T-helper 17 cell (primary cell): ENCODE measurements around the gene SUDS3. TPM values are rescaled to one million over a fixed set of nuclear protein-coding genes. Genes with fewer than 3 reads are reported as not detected.
A peak's percentile ranks its signal among the peaks of the same experiment; 100 is the strongest.

Source experiments
- ATAC-seq: fragments of 150-1000 bp; cut with Tn5 transposase; 2 replicates; pipeline ENCODE4 v1.10.0; 2021; ENCODE audit warnings: mild to moderate bottlenecking, moderate library complexity
- DNase-seq, 3 donors: peaks; one replicate each; pipeline versions ENCODE4 v3.0.0 to v3.0.0-alpha.2; 2020 to 2021
- H3K9me3 ChIP-seq: one replicate; pipeline ENCODE4 v1.7.0; 2013; ENCODE audit warnings: low read length, mild to moderate bottlenecking; ENCODE audit not compliant: control insufficient read depth, poor library complexity, severe bottlenecking
- H3K27ac Mint-ChIP-seq: one replicate; pipeline ENCODE4 v1.8.0; 2022; ENCODE audit warnings: mild to moderate bottlenecking, moderate library complexity, mixed read lengths
- H3K27me3 Mint-ChIP-seq: one replicate; pipeline ENCODE4 v1.8.0; 2022; ENCODE audit warnings: mixed read lengths
- H3K36me3 Mint-ChIP-seq: one replicate; pipeline ENCODE4 v1.8.0; 2022; ENCODE audit warnings: low read depth, mixed read lengths
- H3K4me1 Mint-ChIP-seq: one replicate; pipeline ENCODE4 v1.8.0; 2022; ENCODE audit warnings: mild to moderate bottlenecking, mixed read lengths
- H3K4me3 Mint-ChIP-seq: one replicate; pipeline ENCODE4 v1.8.0; 2022; ENCODE audit warnings: mild to moderate bottlenecking, moderate library complexity, mixed read lengths
- total RNA-seq, 4 donors: library from RNA in 2 of 4; stranded (reverse) in 2 of 4; gene quantifications; one replicate each; pipeline ENCODE4 v1.2.3 and lab custom pipeline; 2022 to 2026

SUDS3 gene, protein sequence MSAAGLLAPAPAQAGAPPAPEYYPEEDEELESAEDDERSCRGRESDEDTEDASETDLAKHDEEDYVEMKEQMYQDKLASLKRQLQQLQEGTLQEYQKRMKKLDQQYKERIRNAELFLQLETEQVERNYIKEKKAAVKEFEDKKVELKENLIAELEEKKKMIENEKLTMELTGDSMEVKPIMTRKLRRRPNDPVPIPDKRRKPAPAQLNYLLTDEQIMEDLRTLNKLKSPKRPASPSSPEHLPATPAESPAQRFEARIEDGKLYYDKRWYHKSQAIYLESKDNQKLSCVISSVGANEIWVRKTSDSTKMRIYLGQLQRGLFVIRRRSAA
- 10 to 100 TPM; 29.8 to 34.9 TPM for total RNA-seq
- total RNA-seq (lab: John Stamatoyannopoulos, UW), result 66.6 to 102 reads per million in 2 donors

DNA sequence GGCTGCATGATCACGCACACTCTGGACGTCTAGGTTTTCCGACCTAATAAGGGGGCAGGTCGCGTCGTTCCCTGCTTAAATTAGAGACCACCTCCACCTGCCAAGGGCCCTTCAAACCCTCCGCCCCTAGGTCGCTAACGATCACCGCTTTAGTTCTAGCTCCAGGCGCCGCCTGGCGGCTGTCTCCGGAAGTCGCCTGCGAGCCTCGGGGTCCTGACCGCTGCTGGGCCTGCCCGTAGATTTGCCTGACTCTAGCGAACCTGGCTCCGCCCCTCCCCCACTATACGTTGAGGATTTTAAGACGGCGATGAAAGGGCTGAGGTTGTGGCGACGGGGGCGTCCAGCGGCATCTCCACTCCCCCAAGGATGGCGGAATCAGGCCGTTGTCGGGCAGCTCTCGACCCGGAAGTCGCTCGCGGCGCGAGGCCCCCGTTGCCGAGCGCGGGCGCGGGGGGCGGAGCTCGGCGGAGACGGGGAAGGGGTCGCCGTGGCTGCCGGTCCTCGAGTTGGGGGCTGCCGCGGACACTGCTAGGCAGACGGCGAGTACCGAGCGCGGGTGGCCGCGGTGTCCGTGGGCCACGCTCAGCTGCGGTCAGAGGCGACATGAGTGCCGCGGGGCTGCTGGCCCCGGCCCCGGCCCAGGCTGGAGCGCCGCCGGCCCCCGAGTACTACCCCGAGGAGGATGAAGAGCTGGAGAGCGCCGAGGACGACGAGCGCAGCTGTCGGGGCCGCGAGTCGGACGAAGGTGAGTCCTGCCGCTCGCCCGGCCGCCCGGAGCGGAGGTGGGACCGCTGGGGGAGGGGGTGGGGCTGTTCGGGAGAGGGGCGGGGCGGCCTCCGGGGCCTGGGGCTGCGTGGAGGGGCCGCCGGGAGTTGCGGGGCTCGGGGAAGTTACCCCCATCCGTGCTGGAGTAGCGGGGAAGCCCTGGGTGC, at the start of gene SUDS3:
SUDS3 (plus strand) TSS at position 467 of the 932 bp plus-strand sequence; CDS start at position 604, 137 bp downstream.
- H3K36me3 Mint-ChIP-seq, result peaks cover 2% of the 10 kb centered on the region
- DNase-seq, result peak; percentile 86 to 98 (median 86)
- peak; percentile 53 for ATAC-seq
- no peaks in the 10 kb centered on the region for H3K27me3 Mint-ChIP-seq
- peak within 1 kb of the TSS; percentile 98 for H3K4me3 Mint-ChIP-seq
- no peaks in the 10 kb centered on the region for H3K9me3 ChIP-seq
- peaks cover 27% of the 10 kb centered on the region for H3K4me1 Mint-ChIP-seq
- H3K27ac Mint-ChIP-seq, result peak within 1 kb of the TSS; percentile 98

DNA sequence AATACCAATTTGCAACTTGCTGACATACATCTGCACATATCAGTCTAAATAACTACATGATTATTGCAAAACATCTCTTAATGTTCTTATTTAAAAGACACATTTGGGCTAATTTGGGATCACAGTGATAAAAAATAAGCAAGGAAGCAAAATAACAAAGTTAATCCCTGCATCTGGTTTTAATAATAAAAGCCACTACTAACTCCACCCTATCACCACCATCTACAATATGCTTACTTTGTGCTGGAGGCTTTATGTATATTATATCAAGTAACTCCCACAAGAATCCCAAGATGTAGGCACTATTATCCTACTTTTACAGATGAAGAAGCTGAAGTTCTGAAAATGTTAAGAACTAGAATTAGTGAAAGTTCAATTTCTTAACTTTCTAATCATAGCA, 49.4 kb upstream of the SUDS3 start:
- Mint-ChIP-seq H3K27ac (no peak overlapping the region), H3K4me1 (peaks cover 34% of the 10 kb centered on the region), H3K27me3 (no peaks in the 10 kb centered on the region), H3K36me3 (peaks cover 7% of the 10 kb centered on the region), H3K4me3 (no peak overlapping the region)
- no peak for DNase-seq
- ATAC-seq, result no peak
- H3K9me3 ChIP-seq, result no peaks in the 10 kb centered on the region

DNA sequence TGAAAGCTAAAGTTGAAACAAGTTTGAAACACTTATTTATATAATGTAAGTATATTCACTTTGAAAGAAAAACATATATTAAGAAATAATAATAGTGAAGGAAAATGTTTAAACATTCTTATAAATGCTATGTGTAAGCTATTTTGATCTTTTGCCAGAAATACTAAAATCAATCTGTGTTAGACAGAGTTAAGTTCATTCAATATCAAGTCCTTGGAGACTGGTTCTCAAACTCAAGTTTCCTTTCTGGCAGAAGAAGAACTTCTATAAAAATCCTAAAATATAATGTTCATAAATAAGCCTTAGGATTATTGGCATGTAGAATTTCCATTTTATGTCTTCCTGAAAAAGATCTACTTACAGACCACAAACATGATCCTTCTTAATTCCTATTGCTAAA, 49.0 kb upstream of the SUDS3 start:
- Mint-ChIP-seq H3K4me3 (no peak overlapping the region), H3K27ac (no peak overlapping the region), H3K4me1 (peaks cover 34% of the 10 kb centered on the region), H3K36me3 (peaks cover 7% of the 10 kb centered on the region), H3K27me3 (no peaks in the 10 kb centered on the region)
- ATAC-seq (no peak), DNase-seq (no peak)
- H3K9me3 ChIP-seq, result no peaks in the 10 kb centered on the region

DNA sequence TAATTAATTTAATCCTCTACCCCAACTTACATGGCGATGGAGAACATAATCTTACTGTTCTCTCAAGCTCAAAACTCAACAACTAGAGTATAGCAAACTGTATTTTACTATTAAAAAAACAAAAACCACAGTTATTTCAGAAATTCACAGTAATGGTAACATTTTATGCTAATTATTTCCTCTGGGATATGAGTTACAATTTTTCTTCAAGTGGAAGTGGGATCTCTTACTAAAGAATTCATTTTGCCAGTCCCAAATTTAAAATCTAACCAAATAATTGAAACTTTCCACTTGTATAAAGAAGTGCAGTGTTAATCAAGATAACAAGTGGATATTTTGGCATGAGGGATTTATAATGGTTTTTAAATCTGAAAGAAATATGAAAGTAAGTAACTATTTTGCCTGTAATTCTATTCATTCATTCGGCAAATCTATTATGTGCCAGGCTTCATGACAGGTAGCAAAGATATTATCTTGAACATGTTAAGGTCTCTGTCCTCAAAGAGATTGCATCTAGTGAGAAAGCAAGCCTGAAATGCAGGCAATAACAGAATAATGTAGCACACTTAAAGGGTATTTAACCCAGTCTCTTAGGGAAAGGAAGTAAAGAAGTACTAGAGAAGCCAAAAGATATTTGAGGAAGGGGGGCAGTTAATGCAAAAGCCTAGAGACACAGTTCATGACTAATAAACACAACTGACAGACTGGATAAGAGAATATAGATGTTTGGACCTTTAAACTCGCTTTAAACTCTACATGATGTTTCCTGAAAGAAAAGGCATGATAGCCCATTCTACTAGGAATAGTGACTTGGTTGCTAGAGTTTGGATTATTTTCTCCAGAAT, 47.6 kb upstream of the SUDS3 start:
- Mint-ChIP-seq H3K27ac (peak overlapping the region; percentile 47), H3K4me3 (no peak overlapping the region), H3K36me3 (peaks cover 9% of the 10 kb centered on the region), H3K4me1 (peaks cover 39% of the 10 kb centered on the region), H3K27me3 (no peaks in the 10 kb centered on the region)
- DNase-seq (no peak), ATAC-seq (no peak)
- no peaks in the 10 kb centered on the region for H3K9me3 ChIP-seq

DNA sequence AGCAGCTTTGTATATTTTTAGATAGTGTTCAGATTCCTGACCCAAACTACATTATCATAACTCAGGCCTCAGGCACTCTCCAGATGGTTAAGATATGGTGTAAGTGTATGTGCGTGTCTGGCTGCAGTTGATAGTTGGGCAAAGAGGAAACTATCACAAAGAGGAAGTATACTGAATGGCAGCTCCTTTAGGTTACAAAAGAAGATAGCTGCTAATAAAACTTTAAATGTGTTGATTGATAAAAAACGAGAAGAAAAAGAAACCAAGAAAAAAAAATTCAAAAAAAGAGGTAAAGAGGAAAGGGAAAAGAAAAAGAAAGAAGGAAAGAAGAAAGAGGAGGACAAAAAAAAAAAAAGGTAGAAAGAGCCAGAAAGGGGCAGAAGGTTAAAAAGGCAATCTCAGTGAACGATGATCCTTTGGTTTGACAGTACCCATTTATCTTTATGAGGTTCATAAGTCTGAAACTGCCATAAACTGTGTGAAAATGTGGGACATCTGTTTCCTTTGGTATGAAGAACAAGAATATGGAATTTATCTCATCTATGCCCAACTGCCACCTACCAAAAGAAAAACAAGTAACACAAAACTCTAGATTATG, 45.8 kb upstream of the SUDS3 start:
- Mint-ChIP-seq H3K4me3 (no peak overlapping the region), H3K27ac (peak overlapping the region; percentile 74), H3K4me1 (peaks cover 28% of the 10 kb centered on the region), H3K36me3 (peaks cover 7% of the 10 kb centered on the region), H3K27me3 (no peaks in the 10 kb centered on the region)
- DNase-seq (no peak), ATAC-seq (peak; percentile 49)
- no peaks in the 10 kb centered on the region for H3K9me3 ChIP-seq

DNA sequence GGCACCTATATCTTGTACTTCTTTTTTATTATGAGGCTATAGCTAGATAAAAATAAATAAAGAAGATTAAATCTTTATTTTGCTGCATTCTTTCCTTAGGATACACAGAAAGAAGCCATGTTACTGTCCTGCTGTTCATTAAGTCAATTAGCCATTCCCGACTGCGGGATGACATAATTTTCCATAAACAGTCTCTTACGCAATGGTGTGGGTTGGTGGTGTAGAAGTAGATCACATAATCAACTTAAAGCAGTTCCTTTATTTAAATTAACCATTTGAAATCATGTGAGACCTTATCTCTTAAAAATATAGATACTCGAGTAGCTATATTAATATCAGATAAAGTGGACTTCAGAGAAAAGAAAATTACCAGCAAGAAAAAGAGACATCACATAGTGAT, 43.8 kb upstream of the SUDS3 start:
- H3K4me1 Mint-ChIP-seq, result peaks cover 33% of the 10 kb centered on the region
- H3K4me3 Mint-ChIP-seq, result no peak overlapping the region
- H3K9me3 ChIP-seq, result no peaks in the 10 kb centered on the region
- ATAC-seq (no peak), DNase-seq (no peak)
- no peak overlapping the region for H3K27ac Mint-ChIP-seq
- peaks cover 7% of the 10 kb centered on the region for H3K36me3 Mint-ChIP-seq
- no peaks in the 10 kb centered on the region for H3K27me3 Mint-ChIP-seq

DNA sequence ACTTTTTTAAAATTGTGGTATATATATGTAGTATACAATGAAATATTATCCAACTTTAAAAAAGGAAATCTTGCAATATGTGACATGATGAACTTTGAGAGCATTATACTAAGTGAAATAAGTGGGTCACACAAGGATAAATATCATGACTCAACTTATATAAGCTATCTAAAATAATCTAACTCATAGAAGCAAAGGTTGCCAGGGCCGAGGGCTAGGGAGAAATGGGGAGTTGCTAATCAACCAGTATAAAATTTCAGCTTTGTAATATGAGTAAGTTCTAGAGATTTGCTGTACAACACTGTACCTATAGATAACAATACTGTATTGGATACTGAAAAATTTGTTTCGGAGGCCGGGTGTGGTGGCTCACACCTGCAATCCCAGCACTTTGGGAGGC, 42.1 kb upstream of the SUDS3 start:
- no peak overlapping the region for H3K4me3 Mint-ChIP-seq
- H3K9me3 ChIP-seq, result no peaks in the 10 kb centered on the region
- H3K36me3 Mint-ChIP-seq, result peaks cover 5% of the 10 kb centered on the region
- no peaks in the 10 kb centered on the region for H3K27me3 Mint-ChIP-seq
- ATAC-seq (no peak), DNase-seq (no peak)
- peak overlapping the region; percentile 32 for H3K27ac Mint-ChIP-seq
- peaks cover 31% of the 10 kb centered on the region for H3K4me1 Mint-ChIP-seq

DNA sequence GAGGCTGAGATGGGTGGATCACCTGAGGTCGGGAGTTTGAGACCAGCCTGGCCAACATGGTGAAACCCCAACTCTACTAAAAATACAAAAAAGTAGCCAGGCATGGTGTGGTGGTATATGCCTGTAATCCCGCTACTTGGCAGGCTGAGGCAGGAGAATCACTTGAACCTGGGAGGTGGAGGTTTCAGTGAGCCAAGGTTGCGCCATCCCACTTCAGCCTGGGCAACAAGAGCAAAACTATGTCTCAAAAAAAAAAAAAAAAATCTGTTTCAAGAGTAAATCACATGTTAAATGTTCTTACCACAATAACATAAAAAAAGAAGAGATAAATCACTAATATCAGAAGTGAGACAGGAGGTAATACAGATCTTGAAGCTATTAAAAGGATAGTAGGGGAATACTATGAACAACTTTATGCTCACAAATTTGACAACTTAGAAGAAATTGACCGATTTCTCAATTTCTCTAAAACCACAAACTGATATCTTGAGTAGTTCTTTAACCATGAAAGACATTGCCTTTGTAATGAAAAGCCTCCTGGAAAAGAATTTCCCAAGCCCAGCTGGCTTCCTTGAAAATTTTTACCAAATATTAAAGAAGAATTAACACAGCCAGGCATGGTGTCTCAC, 41.3 kb upstream of the SUDS3 start:
- Mint-ChIP-seq H3K27me3 (no peaks in the 10 kb centered on the region), H3K27ac (peak overlapping the region; percentile 32), H3K4me3 (no peak overlapping the region), H3K36me3 (peaks cover 5% of the 10 kb centered on the region), H3K4me1 (peaks cover 28% of the 10 kb centered on the region)
- no peak for DNase-seq
- no peak for ATAC-seq
- no peaks in the 10 kb centered on the region for H3K9me3 ChIP-seq

DNA sequence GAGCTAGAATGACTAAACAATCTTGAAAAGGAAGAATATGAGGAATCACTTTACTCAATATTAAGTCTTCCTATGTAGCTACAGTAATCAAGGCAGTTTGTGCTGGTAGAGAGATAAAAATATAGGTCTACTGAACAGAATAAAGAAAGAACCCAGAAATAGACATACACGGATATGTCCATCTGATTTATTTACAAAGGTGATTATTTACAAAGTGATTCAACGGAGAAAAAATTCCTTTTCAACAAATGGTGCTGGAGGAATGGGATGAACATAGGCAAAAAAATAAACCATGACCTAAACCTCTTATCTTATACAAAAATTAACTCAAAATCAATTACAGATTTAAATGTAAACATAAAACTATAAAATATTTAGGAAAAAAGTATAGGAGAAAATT, 40.2 kb upstream of the SUDS3 start:
- Mint-ChIP-seq H3K27ac (no peak overlapping the region), H3K4me1 (peaks cover 22% of the 10 kb centered on the region)

DNA sequence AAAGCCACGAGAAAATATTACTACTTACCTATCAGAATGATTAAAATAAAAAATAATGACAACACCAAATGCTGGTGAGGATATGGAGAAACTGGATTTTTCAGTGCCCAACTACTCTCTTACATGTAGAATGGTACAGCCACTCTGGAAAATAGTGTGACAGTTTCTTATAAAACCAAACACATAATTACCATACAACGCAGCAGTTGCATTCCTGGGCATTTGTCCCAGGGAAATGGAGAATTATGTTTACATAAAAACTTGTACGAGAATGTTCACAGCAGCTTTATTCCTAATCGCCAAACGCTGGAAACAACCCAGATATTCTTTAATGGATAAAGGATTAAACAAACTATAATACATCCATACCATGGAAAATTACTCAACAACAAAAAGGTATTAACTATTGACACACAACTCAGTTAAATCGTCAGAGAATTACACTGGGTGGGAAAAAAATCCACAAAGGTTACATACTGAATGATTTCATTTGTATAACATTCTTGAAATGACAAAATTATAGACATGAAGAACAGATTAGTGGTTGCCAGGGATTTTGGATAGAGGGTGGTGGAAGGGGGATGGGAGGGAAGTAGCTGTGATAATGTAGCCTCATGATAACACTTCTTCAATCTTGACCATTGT, 39.0 kb upstream of the SUDS3 start:
- H3K4me1 Mint-ChIP-seq, result peaks cover 22% of the 10 kb centered on the region
- H3K36me3 Mint-ChIP-seq, result peaks cover 2% of the 10 kb centered on the region
- no peak for ATAC-seq
- DNase-seq, result no peak
- no peak overlapping the region for H3K4me3 Mint-ChIP-seq
- no peaks in the 10 kb centered on the region for H3K9me3 ChIP-seq
- no peaks in the 10 kb centered on the region for H3K27me3 Mint-ChIP-seq
- no peak overlapping the region for H3K27ac Mint-ChIP-seq

More for the DNA sequence above, 40.2 kb upstream of the SUDS3 start:
- DNase-seq, result no peak
- Mint-ChIP-seq H3K4me3 (no peak overlapping the region), H3K36me3 (peaks cover 2% of the 10 kb centered on the region), H3K27me3 (no peaks in the 10 kb centered on the region)
- no peaks in the 10 kb centered on the region for H3K9me3 ChIP-seq
- ATAC-seq, result no peak

DNA sequence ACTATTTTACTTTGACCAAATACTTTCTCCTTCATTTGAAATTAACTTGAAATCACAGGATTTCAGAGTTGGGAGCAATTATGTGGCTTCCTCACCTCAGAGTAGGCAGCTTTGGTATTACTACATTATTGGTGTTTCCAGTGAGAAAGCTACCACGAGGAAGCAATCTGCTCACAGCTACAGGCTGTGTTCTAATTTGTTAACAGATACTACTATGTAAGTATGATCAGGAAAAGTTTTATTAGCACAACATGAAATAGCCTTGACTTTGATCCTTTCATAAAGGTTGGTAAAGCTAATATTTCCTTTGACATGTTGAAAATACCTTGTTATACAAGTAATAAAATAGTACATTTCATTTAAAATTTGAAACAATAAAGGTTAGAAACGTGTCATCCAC, 34.3 kb upstream of the SUDS3 start:
- Mint-ChIP-seq H3K27me3 (no peaks in the 10 kb centered on the region), H3K4me1 (peaks cover 17% of the 10 kb centered on the region), H3K4me3 (no peak overlapping the region), H3K27ac (peak overlapping the region; percentile 16), H3K36me3 (no peaks in the 10 kb centered on the region)
- no peak for ATAC-seq
- no peaks in the 10 kb centered on the region for H3K9me3 ChIP-seq
- DNase-seq, result no peak

DNA sequence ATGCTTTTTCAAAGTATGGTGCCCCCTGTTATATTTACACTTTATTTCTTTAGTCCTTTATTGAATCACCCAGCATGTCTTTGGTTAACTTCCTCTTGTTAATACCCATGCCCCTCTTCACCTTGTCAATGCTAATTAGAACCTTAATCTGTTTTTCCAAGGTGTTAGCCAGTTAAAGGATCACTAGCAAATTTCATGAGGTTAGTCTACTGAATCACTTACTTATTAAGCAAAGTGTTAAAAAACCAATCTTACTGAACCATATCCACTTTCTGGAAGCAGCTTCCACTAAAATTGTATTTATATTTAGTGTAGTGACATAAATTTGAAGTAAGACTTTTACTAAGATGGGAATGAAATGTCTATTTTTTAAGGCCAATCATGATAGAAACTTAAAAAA, 31.5 kb upstream of the SUDS3 start:
- H3K9me3 ChIP-seq, result no peaks in the 10 kb centered on the region
- Mint-ChIP-seq H3K4me1 (peaks cover 26% of the 10 kb centered on the region), H3K27me3 (no peaks in the 10 kb centered on the region), H3K36me3 (peaks cover 3% of the 10 kb centered on the region), H3K27ac (peak overlapping the region; percentile 84), H3K4me3 (no peak overlapping the region)
- DNase-seq, result no peak
- no peak for ATAC-seq
